NCI-H446 (cell line): ENCODE measurements around the gene DNAJB7.
"Not testable (repeated sequence)": the region's sequence is repeated elsewhere in the genome, so short reads cannot be mapped to it uniquely, and the experiment has no call there.

Experiments
- DNase-seq, 2 experiments: peaks; one replicate each; lab custom pipeline; 2025; lab: John Stamatoyannopoulos, UW

Gene DNAJB7

DNA sequence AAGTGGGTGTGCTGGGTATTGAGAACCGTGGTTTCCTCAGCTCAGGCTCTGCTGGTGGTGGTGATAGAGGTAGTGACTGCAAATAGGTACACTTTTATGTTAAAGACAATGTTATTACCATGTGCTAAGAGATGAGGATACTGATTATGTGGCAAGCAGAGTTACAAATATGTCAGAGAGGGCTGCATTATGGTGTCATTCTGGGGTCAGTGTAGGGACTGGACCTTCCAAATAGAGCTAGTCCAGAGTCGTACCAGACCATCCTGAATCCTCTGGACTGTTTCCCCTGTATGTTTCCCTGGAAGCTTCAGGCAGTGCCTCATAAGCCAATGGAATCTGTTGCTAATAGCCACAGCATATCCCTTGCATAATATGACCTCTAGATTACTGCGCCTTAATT is at the start of gene DNAJB7:
DNAJB7 (minus strand) TSS at position 101 of the 400 bp plus-strand sequence. CDS start 119 bp downstream, outside the sequence.
- no peak for DNase-seq

DNA sequence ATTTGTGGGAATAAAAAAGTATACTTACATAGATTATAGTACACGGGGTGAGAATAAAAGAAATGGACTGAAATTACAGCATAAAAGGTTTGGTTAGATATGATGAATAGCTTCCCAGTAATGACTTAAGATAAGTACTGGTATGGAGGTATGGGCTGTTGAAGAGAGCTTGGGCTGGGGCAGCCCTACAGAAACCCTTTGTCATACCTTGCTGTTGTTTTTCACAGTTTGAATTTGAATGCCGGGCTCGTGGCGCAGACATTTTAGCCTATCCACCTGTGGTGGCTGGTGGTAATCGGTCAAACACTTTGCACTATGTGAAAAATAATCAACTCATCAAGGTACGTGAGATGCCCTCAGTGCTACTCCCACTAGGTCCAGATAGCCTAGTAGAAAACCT is 47.0 kb upstream of the DNAJB7 start:
- DNase-seq: no peak

DNA sequence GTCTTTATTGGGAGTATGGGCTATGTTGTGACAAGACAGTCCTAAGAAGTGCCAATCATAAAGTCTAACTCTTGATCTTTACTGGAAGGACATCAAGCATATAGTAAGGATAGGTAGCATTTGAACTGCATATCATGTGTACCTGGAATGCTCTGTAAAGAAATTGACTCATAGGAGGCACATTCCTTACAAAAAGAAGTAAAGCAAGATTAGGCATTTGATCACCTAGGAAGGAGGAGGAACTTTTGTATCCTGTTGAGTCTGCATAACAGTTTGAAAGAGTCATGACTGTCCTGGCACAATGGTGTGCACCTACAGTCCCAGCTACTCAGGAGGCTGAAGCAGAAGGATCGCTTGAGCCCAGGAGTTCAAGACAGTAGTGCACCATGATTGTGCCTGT is 42.2 kb upstream of the DNAJB7 start:
- no peak for DNase-seq

DNA sequence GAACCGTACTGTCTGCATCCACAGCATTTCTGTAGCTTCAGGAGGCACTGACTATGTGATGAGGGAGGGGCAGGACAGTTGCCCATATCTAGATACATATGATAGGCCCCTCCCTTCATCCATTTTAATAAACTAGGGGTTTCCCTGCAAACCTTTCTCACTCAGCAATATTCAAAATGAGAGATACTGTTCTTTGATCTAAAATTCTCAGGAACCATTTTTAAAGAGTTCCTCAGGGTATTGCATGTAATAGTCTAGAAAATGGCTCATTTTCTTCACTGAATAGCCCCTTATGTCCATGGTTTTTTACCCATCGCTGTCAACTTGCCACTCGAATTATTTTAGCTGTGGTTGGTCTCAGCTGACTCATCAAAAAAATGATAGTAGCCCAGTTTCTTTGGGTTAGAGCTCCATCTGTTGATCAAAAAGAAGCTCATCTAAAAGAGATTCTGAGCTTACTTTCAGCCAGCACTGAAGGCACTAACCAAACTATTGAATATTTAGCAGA is 37.0 kb upstream of the DNAJB7 start:
- peak; percentile 25 to 69 for DNase-seq

DNA sequence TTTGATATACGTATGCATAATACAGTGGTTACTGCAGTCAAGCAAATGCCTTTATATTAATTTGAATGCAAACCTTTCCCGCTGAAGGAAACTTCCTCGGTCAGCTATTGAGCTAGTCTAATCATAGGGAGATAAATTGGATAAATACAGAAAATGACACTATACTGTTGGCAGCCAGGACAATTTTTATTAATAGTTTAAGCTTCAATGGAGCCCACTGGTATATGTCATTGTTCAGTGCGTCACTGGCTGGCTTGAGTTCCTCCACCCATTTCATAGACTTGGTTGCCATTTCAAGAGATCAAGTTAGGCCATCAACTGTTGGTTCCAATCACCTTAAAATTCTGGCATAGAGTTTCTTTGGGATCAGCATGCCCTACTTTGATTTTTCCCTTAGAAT is 32.5 kb upstream of the DNAJB7 start:
- DNase-seq: no peak

DNA sequence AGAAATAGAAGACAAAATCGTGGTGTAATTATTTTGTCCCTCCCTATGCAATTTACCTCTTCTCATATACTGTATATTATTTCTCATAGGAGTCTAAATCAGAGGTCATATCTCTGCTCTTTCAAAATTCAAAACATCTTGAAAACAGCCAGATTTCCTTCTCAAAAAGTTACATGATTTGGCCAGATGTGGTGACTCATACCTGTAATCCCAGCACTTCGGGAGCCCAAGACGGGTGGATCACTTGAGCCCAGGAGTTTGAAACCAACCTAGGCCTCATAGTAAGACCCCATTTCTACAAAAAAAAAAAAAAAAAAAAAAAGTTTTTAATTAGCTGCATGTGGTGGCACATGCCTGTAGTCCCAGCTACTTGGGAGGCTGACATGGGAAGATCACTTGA is 29.0 kb upstream of the DNAJB7 start:
- DNase-seq: no peak

DNA sequence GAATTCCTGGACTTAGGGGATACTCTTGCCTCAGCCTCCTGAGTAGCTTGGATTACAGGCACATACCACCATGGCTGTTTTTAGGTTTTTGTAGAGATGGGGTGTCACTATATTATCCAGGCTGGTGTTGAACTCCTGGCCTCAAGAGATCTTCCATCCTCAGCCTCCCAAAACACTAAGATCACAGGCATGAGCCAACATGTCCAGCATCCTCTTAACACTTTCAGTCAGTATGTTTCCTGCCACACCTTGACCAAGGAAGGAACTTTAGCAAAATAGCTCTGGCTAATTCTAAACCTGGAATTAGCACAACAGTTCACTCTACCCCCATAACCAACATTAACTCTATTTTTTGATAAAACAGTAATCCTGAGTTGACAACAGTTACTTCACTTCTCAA is 27.2 kb upstream of the DNAJB7 start:
- no peak for DNase-seq

DNA sequence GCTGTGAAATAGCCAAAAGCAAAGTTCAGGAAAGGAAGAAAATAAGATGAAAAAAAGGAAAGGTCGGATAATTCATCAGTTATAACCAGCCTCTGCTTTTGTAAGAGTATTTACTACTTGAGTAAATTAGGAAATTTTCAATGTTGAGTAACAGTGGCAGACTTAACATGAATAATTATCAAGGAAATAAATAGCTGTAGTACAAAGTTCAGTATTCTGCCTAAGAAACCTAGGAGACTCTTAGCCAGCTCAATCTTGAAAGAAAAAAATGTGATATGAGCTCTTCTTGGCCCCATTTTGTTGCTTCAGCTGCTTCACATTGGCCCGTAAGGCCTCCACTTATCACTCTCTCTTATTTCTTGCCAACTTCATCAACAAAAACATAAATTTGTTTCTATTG is 17.0 kb upstream of the DNAJB7 start:
- no peak for DNase-seq

DNA sequence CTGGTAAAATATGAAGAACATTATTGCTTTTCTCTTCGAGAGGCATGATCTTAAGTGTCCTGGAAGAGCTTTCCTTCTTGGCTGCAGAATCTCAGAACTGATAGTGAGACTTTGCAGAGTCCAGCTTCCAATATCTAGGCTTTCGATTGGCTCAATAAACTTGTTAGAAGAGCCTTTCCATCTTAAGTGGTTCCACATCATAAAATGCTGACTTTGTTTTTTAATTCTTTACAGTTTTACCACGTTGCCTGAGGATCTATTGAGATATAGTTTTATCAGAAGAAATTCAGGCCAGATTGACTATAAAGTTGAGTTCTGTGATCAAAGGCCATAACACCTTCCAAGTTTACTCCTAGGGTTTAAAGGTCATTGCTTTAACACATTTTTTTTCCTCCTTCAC is 15.6 kb upstream of the DNAJB7 start:
- DNase-seq: no peak

DNA sequence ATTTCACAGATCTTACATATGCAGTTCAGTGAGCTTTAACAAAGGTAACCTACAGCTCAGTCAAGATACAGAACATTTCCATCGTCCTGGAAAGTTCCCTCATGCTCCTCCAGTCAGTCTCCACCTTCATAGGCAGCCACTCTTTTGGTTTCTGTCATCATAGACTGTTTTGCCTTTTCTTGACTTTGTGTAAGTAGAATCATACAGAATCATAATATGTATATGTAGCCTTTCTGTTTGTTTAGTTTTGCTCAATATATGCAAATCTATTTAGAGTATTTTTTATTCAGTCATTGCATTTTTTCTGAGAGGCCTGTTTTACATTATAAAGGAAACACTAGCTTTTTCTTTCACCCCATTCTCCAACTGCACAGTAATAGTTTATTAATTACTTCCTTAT is 15.0 kb upstream of the DNAJB7 start:
- no peak for DNase-seq

DNA sequence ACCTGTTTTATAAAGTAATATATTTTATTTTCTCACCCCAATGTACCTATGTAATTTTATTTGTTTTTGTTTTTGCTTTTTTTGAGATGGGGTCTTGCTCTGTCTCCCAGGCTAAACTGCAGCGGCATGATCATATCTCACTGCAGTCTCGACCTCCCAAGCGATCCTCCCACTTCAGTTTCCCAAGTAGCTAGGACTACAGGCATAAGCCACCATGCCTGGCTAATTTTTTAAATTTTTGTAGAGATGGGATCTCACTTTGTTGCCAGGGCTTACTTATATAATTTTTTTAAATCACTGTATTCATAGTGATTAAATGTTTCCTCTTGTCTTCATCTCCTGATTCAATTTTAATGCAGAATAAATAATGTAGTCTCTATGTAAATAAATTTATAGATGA is 13.2 kb upstream of the DNAJB7 start:
- DNase-seq: no peak

DNA sequence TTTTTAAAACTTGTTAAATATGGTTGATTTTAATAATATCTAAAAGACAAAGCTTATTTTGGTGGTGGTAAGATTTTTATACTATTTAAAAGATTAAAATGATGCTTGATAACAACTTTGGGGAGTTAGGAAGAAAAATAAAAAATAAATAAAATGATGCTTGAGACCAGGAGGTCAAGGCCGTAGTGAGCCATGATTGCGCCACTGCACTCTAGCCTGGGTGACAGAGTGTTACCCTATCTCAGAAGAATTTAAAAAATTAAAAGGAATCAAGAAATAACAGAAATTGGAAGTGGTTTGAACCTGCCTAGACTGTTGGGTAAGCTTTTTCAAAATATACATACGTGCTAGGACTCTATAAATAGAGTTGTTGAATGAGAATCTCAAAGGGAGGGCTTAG is 12.1 kb upstream of the DNAJB7 start:
- no peak for DNase-seq

DNA sequence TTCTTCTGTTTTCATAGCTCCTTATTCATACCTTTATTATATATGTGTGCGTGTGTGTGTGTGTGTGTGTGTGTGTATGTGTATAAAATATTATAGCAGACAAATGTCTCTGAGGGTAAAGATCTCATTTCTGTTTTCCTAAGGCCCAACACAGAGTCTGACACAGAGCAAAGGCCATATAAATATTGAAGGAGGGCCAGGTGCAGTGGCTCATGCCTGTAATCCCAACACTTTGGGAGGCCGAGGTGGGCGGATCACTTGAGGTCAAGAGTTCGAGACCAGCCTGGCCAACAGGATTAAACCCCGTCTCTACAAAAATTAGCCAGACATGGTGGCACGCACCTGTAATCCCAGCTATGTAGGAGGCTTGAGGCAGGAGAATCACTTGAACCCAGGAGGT is 6.5 kb upstream of the DNAJB7 start:
- DNase-seq: not testable (repeated sequence)

DNA sequence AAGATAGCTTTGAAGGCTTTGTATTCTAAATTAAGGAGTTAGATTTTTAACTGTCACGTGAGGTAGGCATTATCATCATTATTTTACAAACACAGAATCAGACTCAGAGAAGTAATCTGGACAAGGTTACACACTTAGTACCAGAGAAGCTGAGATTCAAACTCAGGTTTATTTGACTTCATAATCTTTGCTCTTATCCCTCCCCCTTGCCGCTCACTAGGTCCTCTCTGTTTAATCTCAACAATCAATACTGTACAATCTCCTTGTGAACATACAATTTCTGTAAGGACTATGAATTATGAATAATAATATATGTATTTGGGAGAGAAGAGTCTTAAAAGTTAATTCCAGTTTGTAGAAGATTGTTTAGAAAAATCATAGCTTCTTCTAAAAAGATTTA is 5.2 kb upstream of the DNAJB7 start:
- no peak for DNase-seq

DNA sequence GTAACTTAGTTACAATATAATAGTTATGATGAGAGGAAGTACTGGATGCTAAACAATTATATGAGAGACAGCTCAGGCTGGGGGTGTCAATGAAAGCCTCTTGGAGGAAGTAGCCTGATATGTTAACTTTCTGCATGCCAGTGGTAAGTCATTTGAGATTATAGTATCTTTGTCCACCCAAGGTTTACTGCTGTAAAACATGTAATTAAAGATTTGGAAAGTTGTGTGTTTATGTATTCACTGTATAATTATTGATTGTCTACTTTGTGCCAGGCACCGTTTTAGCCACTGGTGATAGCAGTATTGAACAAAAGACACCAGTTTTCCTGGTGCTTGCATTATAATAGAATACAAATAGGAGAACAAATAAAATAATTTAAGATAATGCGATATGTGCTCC is 624 bp upstream of the DNAJB7 start:
- no peak for DNase-seq

DNA sequence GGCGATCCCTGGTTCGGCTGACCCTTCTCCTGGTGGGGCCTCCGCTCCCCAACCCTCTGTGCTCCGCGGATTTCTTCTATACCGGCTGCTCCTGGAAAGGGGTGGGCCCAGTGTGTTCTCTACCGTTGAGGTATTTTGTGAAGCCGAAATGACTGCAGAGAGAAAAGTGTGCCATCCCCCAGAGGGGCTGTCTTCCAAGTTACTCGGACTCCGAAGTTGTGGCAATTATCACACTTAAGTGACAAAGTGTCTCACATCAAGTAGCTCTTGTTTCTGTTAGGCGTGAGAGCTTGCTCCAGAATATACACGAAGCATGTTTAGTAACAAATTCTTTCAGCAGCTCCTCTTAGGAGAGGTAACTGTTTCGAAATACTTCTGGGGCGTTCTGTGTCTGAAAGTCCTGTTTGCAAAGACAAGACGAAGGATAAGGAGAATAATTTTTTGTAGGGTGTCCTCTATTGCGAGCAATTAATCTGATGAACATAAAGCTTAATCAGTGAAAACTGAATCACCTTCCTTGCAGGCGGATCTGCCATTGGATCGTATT is 4.5 kb downstream of the DNAJB7 start:
- DNase-seq: no peak

DNA sequence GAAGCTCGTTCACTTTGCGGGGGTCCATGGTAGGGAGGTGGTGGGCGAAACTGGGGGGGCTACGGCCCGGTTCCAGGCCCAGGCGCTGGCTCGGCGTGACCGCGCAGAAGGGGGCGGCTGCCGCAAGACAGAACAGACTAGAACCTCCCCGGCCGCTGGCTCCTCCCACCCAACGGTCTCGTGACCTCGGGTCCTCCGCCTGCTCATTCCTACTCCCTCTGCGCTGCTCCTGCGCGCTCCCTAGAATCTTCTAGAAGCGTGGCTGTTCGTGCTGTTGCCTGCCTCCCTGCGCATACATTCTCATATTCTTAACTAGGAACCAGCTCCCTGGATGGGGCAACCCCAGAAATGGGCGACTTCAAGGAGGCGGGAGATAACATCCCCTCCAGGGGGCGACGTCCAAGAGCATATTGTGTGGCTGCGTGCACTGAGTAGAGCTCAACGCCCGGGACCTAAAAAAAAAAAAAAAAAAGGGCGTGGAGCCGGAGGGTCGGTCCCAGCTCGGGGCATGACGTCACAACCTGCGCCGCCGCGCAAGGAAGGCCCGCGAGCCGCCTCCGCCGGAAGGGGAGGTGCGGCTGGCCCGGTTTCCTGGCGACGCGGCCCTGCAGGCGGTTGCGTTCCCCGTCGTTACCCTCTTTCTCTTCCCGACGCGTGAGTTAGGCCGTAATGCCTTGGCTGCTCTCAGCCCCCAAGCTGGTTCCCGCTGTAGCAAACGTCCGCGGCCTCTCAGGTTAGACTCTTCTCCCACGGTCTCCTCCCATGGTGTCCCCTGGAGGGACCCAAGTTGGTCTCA is 5.2 kb downstream of the DNAJB7 start, which contains the start of the genes ST13 and XPNPEP3:
ST13 (minus strand) TSS at position 127 of the 796 bp plus-strand sequence; CDS start at position 28, 99 bp downstream.
XPNPEP3 (plus strand) TSS at position 636 of the 796 bp plus-strand sequence; CDS start at position 670, 34 bp downstream.
- DNase-seq: peak; percentile 95

DNA sequence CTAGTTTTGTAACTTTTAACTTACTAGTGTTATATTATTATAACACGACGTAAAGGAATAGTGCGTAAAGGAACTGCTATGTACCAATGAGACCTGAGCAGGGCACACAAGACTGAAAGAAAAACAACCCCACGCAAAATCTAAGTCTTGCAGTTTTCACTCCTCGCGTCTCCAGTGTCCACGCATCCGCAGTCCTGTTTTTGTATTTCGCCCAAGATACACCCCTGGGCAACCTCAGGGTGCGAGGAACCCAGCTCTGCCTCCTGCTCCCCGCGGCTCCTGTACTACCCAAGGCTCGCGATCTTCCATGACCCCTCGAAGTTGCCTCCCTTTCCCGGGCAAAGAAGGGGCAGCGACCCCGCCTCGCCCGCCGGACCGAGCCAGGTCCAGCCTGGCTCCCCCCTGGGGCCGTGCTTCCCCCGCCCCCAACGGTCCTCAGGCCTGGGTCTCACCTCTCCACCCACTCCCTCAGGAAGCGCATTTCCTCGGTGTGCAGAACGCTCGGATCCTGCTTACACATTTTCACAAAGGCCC is 5.9 kb downstream of the DNAJB7 start:
- no peak for DNase-seq

DNA sequence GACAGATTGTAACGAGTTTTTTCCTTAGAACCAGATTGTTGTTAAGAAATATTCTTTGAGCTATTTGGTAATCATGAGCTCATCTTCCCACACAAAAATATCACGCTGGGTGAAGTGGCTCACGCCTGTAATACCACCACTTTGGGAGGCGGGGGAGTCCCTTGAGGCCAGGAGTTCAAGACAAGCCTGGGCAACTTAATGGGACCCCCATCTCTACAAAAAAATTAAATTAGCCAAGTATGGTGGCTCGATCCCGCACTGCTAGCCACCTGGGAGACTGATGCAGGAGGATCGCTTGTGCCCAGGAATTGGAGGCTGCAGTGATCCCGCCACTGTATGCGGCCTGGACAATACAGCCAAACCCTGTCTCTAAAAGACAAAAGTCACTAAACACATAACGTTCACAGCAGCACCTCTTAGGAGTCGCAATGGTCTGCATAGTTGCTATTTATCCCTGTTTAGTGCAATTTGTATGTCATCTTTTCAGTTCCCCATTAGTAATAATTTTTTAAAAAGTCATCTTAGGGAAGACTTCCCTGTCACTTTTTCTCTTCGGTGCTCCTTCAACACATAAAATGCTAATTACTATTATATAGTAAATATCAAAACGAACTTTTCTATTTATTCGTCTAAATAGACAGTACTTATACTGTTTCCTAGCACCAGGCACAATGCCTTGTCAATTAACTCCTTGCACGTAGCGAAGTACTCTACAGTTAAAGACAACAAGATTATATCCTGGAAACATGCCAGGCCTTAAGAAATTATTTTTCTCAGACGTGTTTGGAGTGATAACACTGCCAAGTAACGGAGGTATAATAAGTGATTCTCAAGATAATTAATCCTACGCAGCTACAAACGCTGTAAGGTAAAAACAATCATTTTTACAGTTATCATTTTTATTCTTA is 6.6 kb downstream of the DNAJB7 start:
- no peak for DNase-seq

DNA sequence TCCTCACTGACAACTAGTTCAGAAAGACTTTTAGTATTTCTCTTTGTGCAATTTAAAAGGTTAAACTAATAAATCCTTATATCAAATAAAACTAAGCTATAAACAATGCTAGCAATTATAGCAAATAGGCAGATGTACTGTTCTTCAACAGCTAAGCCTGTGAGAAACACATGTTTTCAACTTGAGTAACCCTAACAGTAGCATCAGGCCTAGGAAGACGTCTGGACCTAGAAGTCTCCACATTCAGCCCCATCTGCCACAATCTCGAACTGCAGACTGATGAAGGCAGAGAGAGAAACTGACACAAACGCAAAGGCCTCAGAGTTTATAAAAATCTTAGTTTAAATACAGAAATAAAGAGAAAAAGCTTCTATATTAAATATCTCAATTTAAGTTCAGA is 8.0 kb downstream of the DNAJB7 start:
- DNase-seq: peak in 1 of 2 experiments; percentile 5

DNA sequence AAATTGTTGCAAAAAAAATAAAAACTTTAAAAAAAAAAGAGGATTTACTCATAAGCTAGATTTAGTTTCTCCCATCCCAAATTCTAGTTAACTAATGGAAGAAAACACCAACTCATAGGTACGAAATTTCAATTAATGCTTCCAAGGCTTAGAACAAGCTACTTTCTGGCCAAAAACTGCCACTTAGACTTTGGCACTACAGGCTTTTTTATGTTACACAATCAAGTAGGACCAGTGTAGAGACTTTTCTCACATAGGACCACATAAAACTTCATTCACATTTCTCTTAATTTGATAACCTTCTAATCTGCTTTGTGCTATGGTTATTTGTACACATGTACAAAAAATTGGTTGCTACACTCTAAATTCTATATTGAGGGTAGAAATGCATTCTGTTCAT is 8.6 kb downstream of the DNAJB7 start:
- DNase-seq: no peak

DNA sequence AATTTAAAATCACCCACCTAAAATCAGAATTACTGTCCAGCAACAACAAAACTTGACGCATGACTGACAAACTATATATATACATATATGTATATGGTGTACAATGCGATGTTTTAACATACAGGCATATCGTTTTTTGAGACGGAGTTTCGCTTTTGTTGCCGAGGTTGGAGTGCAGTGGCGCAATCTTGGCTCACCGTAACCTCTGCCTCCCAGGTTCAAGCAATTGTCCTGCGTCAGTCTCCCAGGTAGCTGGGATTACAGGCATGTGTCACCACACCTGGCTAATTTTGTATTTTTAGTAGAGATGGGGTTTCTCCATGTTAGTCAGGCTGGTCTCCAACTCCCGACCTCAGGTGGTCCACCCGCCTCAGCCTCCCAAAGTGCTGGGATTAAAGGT is 16.1 kb downstream of the DNAJB7 start:
- not testable (repeated sequence) for DNase-seq
